HG03439 (cell line): Measurements from ENCODE around the gene STRAP.
"Not testable (repeated sequence)": the region's sequence is repeated elsewhere in the genome, so short reads cannot be mapped to it uniquely, and the experiment has no call there.

Experiments
- ATAC-seq: cut with Tn5 transposase; IDR thresholded peaks from one replicate; pipeline ENCODE4 v1.9.1; 2021; ENCODE audit warnings: mild to moderate bottlenecking, moderate library complexity; ENCODE audit not compliant: unreplicated experiment

Gene STRAP

GRCh38 chr12:15919418-15919817 is 37.2 kb downstream of the STRAP start:
- no peak for ATAC-seq

- no peak for ATAC-seq
Measured at GRCh38 chr12:15924956-15925355, 42.8 kb downstream of the STRAP start.

GRCh38 chr12:15928346-15928745 is 46.2 kb downstream of the STRAP start:
- ATAC-seq, result no peak

- no peak for ATAC-seq
Measured at GRCh38 chr12:15928870-15929571, 46.8 kb downstream of the STRAP start.

GRCh38 chr12:15931590-15932053 is 49.4 kb downstream of the STRAP start:
- ATAC-seq, result no peak

- no peak for ATAC-seq
Measured at GRCh38 chr12:15932327-15932726, 50.1 kb downstream of the STRAP start.

- no peak for ATAC-seq
Measured at GRCh38 chr12:15932971-15933370, 50.8 kb downstream of the STRAP start.

GRCh38 chr12:15933751-15934150 is 51.6 kb downstream of the STRAP start:
- ATAC-seq, result no peak

GRCh38 chr12:15936751-15937150 is 54.6 kb downstream of the STRAP start:
- no peak for ATAC-seq

- no peak for ATAC-seq
Measured at GRCh38 chr12:15937902-15938301, 55.7 kb downstream of the STRAP start.

- no peak for ATAC-seq
Measured at GRCh38 chr12:15939111-15939510, 56.9 kb downstream of the STRAP start.

- ATAC-seq, result no peak
Measured at GRCh38 chr12:15942475-15942874, 60.3 kb downstream of the STRAP start.

- not testable (repeated sequence) for ATAC-seq
Measured at GRCh38 chr12:15943519-15943918, 61.3 kb downstream of the STRAP start.

- ATAC-seq, result not testable (repeated sequence)
Measured at GRCh38 chr12:15948461-15948860, 66.3 kb downstream of the STRAP start.
